ENCODE results near the gene AUTS2.

The AUTS2 gene

DNA sequence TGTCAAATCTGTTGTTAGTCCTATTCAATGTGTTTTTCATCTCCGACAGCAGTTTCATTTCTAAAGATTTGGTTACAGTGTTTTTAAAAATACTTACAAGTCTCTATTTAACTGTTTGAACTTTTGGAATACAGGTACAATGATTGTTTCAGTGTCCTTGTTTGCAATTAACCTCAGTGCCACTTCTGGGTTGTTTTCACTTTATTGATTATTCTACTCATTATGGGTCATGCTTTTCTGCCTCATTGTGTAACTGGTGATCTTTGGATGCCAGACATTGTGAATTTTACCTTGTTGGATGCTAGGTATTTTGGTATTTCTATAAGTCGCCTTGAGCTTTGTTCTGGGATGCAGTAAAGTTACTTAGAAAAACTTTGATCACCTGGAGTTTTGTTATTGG, 331.3 kb downstream of the AUTS2 start:
- Histone ChIP-seq H3K4ac (ENCODE audit: low read depth, low read length) (no peak overlapping the region), H3K4me1 (ENCODE audit: control insufficient read depth, low read depth, low read length) (no peaks in the 10 kb centered on the region), H3K36me3 (ENCODE audit: control insufficient read depth, insufficient read depth, low read length) (no peaks in the 10 kb centered on the region), H4K8ac (ENCODE audit: low read depth, low read length) (no peak overlapping the region), H4K5ac (ENCODE audit: low read length) (no peak overlapping the region), H3K79me1 (ENCODE audit: low read length) (no peaks in the 10 kb centered on the region), H3K18ac (ENCODE audit: low read length) (no peak overlapping the region), H3K56ac (ENCODE audit: low read length) (no peak overlapping the region), H3K79me2 (ENCODE audit: control insufficient read depth, insufficient read depth, low read length) (no peaks in the 10 kb centered on the region), H3K4me3 (ENCODE audit: low read length) (no peak overlapping the region), H2BK15ac (replicated peaks; ENCODE audit: low read depth) (no peak overlapping the region), H3K27me3 (ENCODE audit: insufficient read depth, low read length, poor library complexity) (no peaks in the 10 kb centered on the region), H3K23ac (ENCODE audit: low read length) (no peak overlapping the region), H2BK5ac (ENCODE audit: low read length) (no peak overlapping the region), H3K27ac (ENCODE audit: low read depth, low read length) (no peak overlapping the region), H3K4me2 (ENCODE audit: low read length) (no peak overlapping the region), H2BK120ac (ENCODE audit: low read depth, low read length) (no peak overlapping the region), H3K9ac (ENCODE audit: low read length) (no peak overlapping the region), H2AK5ac (ENCODE audit: low read length) (no peak overlapping the region)
- no peak for DNase-seq
- no CpG with 5 or more reads among the region's 2 CpGs for WGBS (ENCODE audit: extremely low coverage, insufficient coverage, low lambda C conversion rate)

DNA sequence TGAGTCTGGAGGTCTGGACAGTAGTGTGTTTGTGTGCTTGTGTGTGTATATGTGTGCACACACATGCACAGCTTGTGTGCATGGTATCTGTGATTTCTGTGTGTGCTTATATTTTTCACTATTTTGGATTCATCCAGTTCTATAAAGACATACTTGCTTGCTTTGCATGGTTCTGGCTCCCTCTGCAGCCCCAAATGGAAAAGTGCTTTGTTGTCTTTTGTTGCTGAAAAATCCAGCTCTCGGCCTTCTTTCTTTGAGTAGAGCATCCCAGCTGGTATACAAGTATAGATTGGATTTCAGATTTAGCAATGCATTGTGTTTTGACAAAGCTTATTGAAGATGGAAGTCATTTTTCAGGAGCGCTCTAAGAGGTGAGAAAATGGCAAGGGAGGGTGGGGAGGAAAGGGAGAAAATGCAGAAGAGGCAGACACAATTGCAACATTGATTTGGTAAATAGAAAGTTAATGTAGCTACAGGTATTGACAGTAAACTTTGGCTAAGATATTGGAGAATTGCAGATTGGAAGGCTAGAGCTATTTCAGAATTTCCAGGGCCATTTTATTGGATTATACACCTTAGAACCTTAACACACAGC, 333.9 kb downstream of the AUTS2 start:
- no peak overlapping the region for H2BK5ac ChIP-seq (ENCODE audit: low read length)
- no peak overlapping the region for H3K18ac ChIP-seq (ENCODE audit: low read length)
- H3K56ac ChIP-seq (ENCODE audit: low read length) = no peak overlapping the region
- H3K27ac ChIP-seq (ENCODE audit: low read depth, low read length) = no peak overlapping the region
- no peaks in the 10 kb centered on the region for H3K79me1 ChIP-seq (ENCODE audit: low read length)
- no peak overlapping the region for H3K23ac ChIP-seq (ENCODE audit: low read length)
- H3K9ac ChIP-seq (ENCODE audit: low read length) = no peak overlapping the region
- no CpG with 5 or more reads among the region's 2 CpGs for WGBS (ENCODE audit: extremely low coverage, insufficient coverage, low lambda C conversion rate)
- no peak overlapping the region for H2BK15ac ChIP-seq (replicated peaks; ENCODE audit: low read depth)
- no peak overlapping the region for H4K8ac ChIP-seq (ENCODE audit: low read depth, low read length)
- no peak overlapping the region for H2BK120ac ChIP-seq (ENCODE audit: low read depth, low read length)
- H3K79me2 ChIP-seq (ENCODE audit: control insufficient read depth, insufficient read depth, low read length) = no peaks in the 10 kb centered on the region
- no peak overlapping the region for H3K4me2 ChIP-seq (ENCODE audit: low read length)
- peaks cover 2% of the 10 kb centered on the region for H3K4me1 ChIP-seq (ENCODE audit: control insufficient read depth, low read depth, low read length)
- no peak overlapping the region for H3K4ac ChIP-seq (ENCODE audit: low read depth, low read length)
- H2AK5ac ChIP-seq (ENCODE audit: low read length) = no peak overlapping the region
- H4K5ac ChIP-seq (ENCODE audit: low read length) = no peak overlapping the region
- H3K4me3 ChIP-seq (ENCODE audit: low read length) = no peak overlapping the region
- peak; percentile 47 for DNase-seq
- H3K27me3 ChIP-seq (ENCODE audit: insufficient read depth, low read length, poor library complexity) = no peaks in the 10 kb centered on the region
- H3K36me3 ChIP-seq (ENCODE audit: control insufficient read depth, insufficient read depth, low read length) = no peaks in the 10 kb centered on the region

DNA sequence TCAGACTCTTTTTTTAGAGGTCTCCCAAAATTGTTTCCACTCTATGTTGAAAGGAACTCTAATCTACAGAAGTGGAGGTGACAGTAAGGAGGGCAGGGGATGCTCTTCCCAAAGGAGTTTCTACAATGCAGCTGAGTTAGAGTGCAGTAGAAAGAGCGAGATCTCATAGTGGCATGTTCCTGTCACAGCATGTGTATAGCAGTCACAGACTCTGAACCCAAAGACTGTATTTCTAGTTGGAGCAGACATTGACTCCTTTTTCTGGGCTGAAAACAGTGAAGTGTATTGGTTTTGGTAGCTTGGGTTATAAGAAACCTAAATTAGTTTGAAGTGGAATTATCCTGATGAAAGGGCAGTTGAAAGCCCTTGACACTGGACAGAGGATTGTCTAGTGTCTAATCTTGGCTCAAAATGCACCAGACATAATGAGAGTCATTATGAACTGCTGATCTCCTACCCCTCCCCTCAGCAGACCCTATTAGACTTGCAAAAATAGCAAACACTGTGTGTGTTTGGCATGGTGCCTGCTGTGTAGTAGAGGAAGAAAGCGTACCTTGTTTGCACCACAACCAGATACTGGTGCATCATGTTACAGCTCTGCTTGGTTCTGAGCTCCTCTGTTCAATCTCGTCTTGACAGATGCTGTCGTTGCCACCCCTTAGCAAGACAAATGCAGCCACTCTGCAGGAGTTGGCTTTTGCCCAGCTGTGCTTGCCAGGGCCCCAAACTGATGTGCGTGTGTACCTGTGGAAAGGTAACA, 336.0 kb downstream of the AUTS2 start:
- Histone ChIP-seq H4K8ac (ENCODE audit: low read depth, low read length) (no peak overlapping the region), H3K36me3 (ENCODE audit: control insufficient read depth, insufficient read depth, low read length) (no peaks in the 10 kb centered on the region), H3K4me3 (ENCODE audit: low read length) (no peak overlapping the region), H3K79me1 (ENCODE audit: low read length) (no peaks in the 10 kb centered on the region), H3K27me3 (ENCODE audit: insufficient read depth, low read length, poor library complexity) (no peaks in the 10 kb centered on the region), H2BK120ac (ENCODE audit: low read depth, low read length) (no peak overlapping the region), H3K79me2 (ENCODE audit: control insufficient read depth, insufficient read depth, low read length) (no peaks in the 10 kb centered on the region), H3K4me2 (ENCODE audit: low read length) (no peak overlapping the region), H3K18ac (ENCODE audit: low read length) (no peak overlapping the region), H2BK15ac (replicated peaks; ENCODE audit: low read depth) (no peak overlapping the region), H2BK5ac (ENCODE audit: low read length) (no peak overlapping the region), H3K27ac (ENCODE audit: low read depth, low read length) (no peak overlapping the region), H3K23ac (ENCODE audit: low read length) (no peak overlapping the region), H3K4ac (ENCODE audit: low read depth, low read length) (no peak overlapping the region), H2AK5ac (ENCODE audit: low read length) (no peak overlapping the region), H3K4me1 (ENCODE audit: control insufficient read depth, low read depth, low read length) (peaks cover 12% of the 10 kb centered on the region), H3K56ac (ENCODE audit: low read length) (no peak overlapping the region), H3K9ac (ENCODE audit: low read length) (no peak overlapping the region), H4K5ac (ENCODE audit: low read length) (no peak overlapping the region)
- DNase-seq = no peak
- WGBS (ENCODE audit: extremely low coverage, insufficient coverage, low lambda C conversion rate) = no CpG with 5 or more reads among the region's 5 CpGs

DNA sequence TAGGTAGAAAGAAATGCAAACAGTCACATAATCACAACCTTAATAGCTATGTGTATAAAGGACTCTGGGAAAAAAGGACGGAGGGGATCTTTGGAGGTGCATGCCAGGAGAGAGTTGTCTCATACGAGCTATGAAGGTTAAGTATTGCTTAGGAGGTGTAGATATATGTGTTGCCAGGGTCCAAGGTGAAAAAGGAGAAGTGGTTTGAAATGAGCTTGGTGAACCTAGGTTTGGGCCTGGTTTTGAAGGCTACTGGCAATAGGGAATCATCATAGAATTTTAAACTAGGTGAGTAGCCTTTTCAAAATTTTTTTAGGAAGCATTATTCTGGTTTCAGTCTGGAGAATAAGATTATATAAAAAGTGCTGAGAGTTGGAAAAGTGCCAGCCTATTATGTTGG, 336.8 kb downstream of the AUTS2 start:
- Histone ChIP-seq H3K4me2 (ENCODE audit: low read length) (no peak overlapping the region), H3K36me3 (ENCODE audit: control insufficient read depth, insufficient read depth, low read length) (no peaks in the 10 kb centered on the region), H4K5ac (ENCODE audit: low read length) (no peak overlapping the region), H2BK120ac (ENCODE audit: low read depth, low read length) (no peak overlapping the region), H2BK15ac (replicated peaks; ENCODE audit: low read depth) (no peak overlapping the region), H3K27ac (ENCODE audit: low read depth, low read length) (no peak overlapping the region), H3K4ac (ENCODE audit: low read depth, low read length) (no peak overlapping the region), H2AK5ac (ENCODE audit: low read length) (no peak overlapping the region), H3K27me3 (ENCODE audit: insufficient read depth, low read length, poor library complexity) (no peaks in the 10 kb centered on the region), H4K8ac (ENCODE audit: low read depth, low read length) (no peak overlapping the region), H3K4me3 (ENCODE audit: low read length) (no peak overlapping the region), H2BK5ac (ENCODE audit: low read length) (no peak overlapping the region), H3K9ac (ENCODE audit: low read length) (no peak overlapping the region), H3K4me1 (ENCODE audit: control insufficient read depth, low read depth, low read length) (peaks cover 12% of the 10 kb centered on the region), H3K79me1 (ENCODE audit: low read length) (no peaks in the 10 kb centered on the region), H3K23ac (ENCODE audit: low read length) (no peak overlapping the region), H3K56ac (ENCODE audit: low read length) (no peak overlapping the region), H3K18ac (ENCODE audit: low read length) (no peak overlapping the region), H3K79me2 (ENCODE audit: control insufficient read depth, insufficient read depth, low read length) (no peaks in the 10 kb centered on the region)
- no CpG with 5 or more reads among the region's 2 CpGs for WGBS (ENCODE audit: extremely low coverage, insufficient coverage, low lambda C conversion rate)
- no peak for DNase-seq

DNA sequence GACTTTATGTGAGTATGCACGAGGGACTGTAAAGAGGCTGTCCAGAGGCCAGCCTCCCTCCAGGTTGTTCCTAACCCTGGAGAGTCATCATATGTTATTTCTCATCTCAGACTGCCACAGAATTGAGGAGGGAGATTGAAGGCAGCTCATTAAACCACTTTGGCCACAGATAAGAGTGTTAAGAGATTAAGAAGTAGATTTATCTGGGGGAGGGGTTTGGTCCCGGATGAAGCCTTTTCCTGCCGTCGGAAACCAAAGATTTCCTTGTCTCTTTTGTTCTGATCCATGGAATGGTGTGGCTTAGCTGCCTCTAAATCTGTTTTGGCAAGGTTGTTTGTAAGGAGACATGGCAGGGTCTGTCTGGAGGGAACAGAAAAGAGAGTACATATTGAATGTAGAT, 338.8 kb downstream of the AUTS2 start:
- Histone ChIP-seq H2BK120ac (ENCODE audit: low read depth, low read length) (no peak overlapping the region), H4K5ac (ENCODE audit: low read length) (no peak overlapping the region), H3K4me3 (ENCODE audit: low read length) (no peak overlapping the region), H3K9ac (ENCODE audit: low read length) (no peak overlapping the region), H2BK15ac (replicated peaks; ENCODE audit: low read depth) (no peak overlapping the region), H3K56ac (ENCODE audit: low read length) (no peak overlapping the region), H3K36me3 (ENCODE audit: control insufficient read depth, insufficient read depth, low read length) (no peaks in the 10 kb centered on the region), H3K27me3 (ENCODE audit: insufficient read depth, low read length, poor library complexity) (no peaks in the 10 kb centered on the region), H3K79me1 (ENCODE audit: low read length) (no peaks in the 10 kb centered on the region), H3K4me2 (ENCODE audit: low read length) (no peak overlapping the region), H3K79me2 (ENCODE audit: control insufficient read depth, insufficient read depth, low read length) (no peaks in the 10 kb centered on the region), H3K18ac (ENCODE audit: low read length) (no peak overlapping the region), H3K4ac (ENCODE audit: low read depth, low read length) (no peak overlapping the region), H2AK5ac (ENCODE audit: low read length) (no peak overlapping the region), H3K4me1 (ENCODE audit: control insufficient read depth, low read depth, low read length) (peaks cover 12% of the 10 kb centered on the region), H4K8ac (ENCODE audit: low read depth, low read length) (no peak overlapping the region), H3K23ac (ENCODE audit: low read length) (no peak overlapping the region), H3K27ac (ENCODE audit: low read depth, low read length) (no peak overlapping the region), H2BK5ac (ENCODE audit: low read length) (no peak overlapping the region)
- no CpG with 5 or more reads among the region's 4 CpGs for WGBS (ENCODE audit: extremely low coverage, insufficient coverage, low lambda C conversion rate)
- peak; percentile 41 for DNase-seq

DNA sequence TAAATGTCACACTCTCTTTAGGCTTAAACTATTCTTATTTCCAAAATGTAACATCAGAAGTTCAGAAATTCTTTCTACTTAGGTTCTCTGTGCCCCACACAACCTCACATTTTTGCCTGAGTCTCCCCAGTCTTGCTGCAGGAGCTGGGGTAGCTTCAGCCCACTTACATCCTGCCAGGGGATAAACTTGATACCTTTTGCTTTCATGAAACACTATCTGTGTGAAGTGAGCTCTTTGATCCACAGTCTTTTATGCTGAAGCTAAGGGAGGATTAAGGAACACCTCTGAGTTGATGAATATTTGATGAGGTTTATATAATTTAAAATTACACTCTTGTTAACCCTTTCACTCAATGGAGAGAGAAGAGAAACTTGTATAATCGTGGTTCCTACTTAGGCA, 341.0 kb downstream of the AUTS2 start:
- H4K8ac ChIP-seq (ENCODE audit: low read depth, low read length) = no peak overlapping the region
- H3K56ac ChIP-seq (ENCODE audit: low read length) = no peak overlapping the region
- no peak overlapping the region for H3K4me3 ChIP-seq (ENCODE audit: low read length)
- no peak overlapping the region for H4K5ac ChIP-seq (ENCODE audit: low read length)
- H3K4ac ChIP-seq (ENCODE audit: low read depth, low read length) = no peak overlapping the region
- no peak overlapping the region for H2BK15ac ChIP-seq (replicated peaks; ENCODE audit: low read depth)
- no CpG with 5 or more reads among the region's 1 CpG for WGBS (ENCODE audit: extremely low coverage, insufficient coverage, low lambda C conversion rate)
- no peaks in the 10 kb centered on the region for H3K79me1 ChIP-seq (ENCODE audit: low read length)
- no peak for DNase-seq
- H3K4me1 ChIP-seq (ENCODE audit: control insufficient read depth, low read depth, low read length) = peaks cover 12% of the 10 kb centered on the region
- no peak overlapping the region for H2BK5ac ChIP-seq (ENCODE audit: low read length)
- no peaks in the 10 kb centered on the region for H3K27me3 ChIP-seq (ENCODE audit: insufficient read depth, low read length, poor library complexity)
- no peak overlapping the region for H2BK120ac ChIP-seq (ENCODE audit: low read depth, low read length)
- no peak overlapping the region for H3K27ac ChIP-seq (ENCODE audit: low read depth, low read length)
- no peaks in the 10 kb centered on the region for H3K36me3 ChIP-seq (ENCODE audit: control insufficient read depth, insufficient read depth, low read length)
- no peak overlapping the region for H3K9ac ChIP-seq (ENCODE audit: low read length)
- no peak overlapping the region for H2AK5ac ChIP-seq (ENCODE audit: low read length)
- H3K23ac ChIP-seq (ENCODE audit: low read length) = no peak overlapping the region
- H3K4me2 ChIP-seq (ENCODE audit: low read length) = no peak overlapping the region
- no peaks in the 10 kb centered on the region for H3K79me2 ChIP-seq (ENCODE audit: control insufficient read depth, insufficient read depth, low read length)
- H3K18ac ChIP-seq (ENCODE audit: low read length) = no peak overlapping the region

Measured in mesendoderm (in vitro differentiated cells).